Upper lobe of left lung (tissue), 6 donors: ENCODE measurements around the gene ZC3HAV1L. TPM values are rescaled to one million over a fixed set of nuclear protein-coding genes. Genes with fewer than 3 reads are reported as not detected.
"Not testable (repeated sequence)": the region's sequence is repeated elsewhere in the genome, so short reads cannot be mapped to it uniquely, and the experiment has no call there.

Experiments
- ATAC-seq, 2 donors: fragments of 200-7000 bp; cut with Tn5 transposase; one replicate each; pipeline ENCODE4 v1.9.1; 2022; ENCODE audit warnings: mild to moderate bottlenecking in 2 of 2, moderate library complexity in 2 of 2; ENCODE audit not compliant: low FRiP score in 2 of 2
- DNase-seq, 2 donors: peaks; one replicate each; pipeline ENCODE4 v3.0.0-alpha.2; 2019 to 2020
- H3K27ac ChIP-seq, 4 donors: fragments of 200-600 bp; sonication (generic); one replicate each; pipeline ENCODE4 v1.5.1; 2016 to 2019
- H3K27me3 ChIP-seq, 4 donors: fragments of 200-600 bp; sonication (generic); one replicate each; pipeline ENCODE4 v1.5.1; 2017 to 2019
- H3K36me3 ChIP-seq, 4 donors: fragments of 200-600 bp; sonication (generic); one replicate each; pipeline ENCODE4 v1.5.1; 2016 to 2019
- H3K4me1 ChIP-seq, 4 donors: fragments of 200-600 bp; sonication (generic); one replicate each; pipeline ENCODE4 v1.5.1; 2018 to 2019
- H3K4me3 ChIP-seq, 4 donors: fragments of 200-600 bp; sonication (generic); one replicate each; pipeline ENCODE4 v1.5.1; 2017 to 2019; ENCODE audit warnings: mild to moderate bottlenecking in 2 of 4, moderate library complexity in 1 of 4
- H3K9me3 ChIP-seq, 4 donors: fragments of 200-600 bp; sonication (generic); one replicate each; pipeline ENCODE4 v1.5.1; 2018 to 2019
- CTCF ChIP-seq, 6 experiments: fragments of 450-650 bp in 4 of 6; fragments of 200-600 bp in 2 of 6; sonication (generic) in 2 of 6; IDR thresholded peaks; one replicate each; pipeline ENCODE4 v1.5.1; 2016 to 2019; ENCODE audit warnings: antibody characterized with exemption in 6 of 6
- EP300 ChIP-seq, 4 donors: sonication (generic); formaldehyde crosslinking; IDR thresholded peaks; one replicate each; pipeline ENCODE4 v1.5.1; 2017; ENCODE audit warnings: antibody characterized with exemption in 4 of 4, control low read depth in 2 of 4
- POLR2A ChIP-seq, 4 donors: fragments of 450-650 bp; IDR thresholded peaks; one replicate each; pipeline ENCODE4 v1.5.1; 2016 to 2017; ENCODE audit warnings: antibody characterized with exemption in 4 of 4, mild to moderate bottlenecking in 2 of 4
- POLR2AphosphoS5 ChIP-seq, 2 donors: sonication (generic); formaldehyde crosslinking; IDR thresholded peaks; one replicate each; pipeline ENCODE4 v1.5.1; 2017; ENCODE audit warnings: antibody characterized with exemption in 2 of 2
- WGBS, 2 donors: methylation state at CpG; one replicate each; pipeline ENCODE4 v1.1.5; 2017 to 2018; 5-methylcytosine and 5-hydroxymethylcytosine counted together
- total RNA-seq, 6 donors: library from RNA; depleted of rRNA in 4 of 6; stranded (reverse); fragments of >200 nt in 4 of 6; gene quantifications; one replicate each; pipeline versions ENCODE4 v1.1.0 to v1.2.1, GENCODE V29; 2016 to 2021
- donor health status: DM: no; HTN: no; CAD: no; lungs with moderate emphysema.
- donor health status: DM: no; HTN: yes; CAD: no; lungs with severe emphysema.

ZC3HAV1L gene
- total RNA-seq, 6 donors from 2014 or later = 3.4 to 12.6 (median 8.3) TPM

GRCh38 chr7:139078911-139079310 is 43.1 kb upstream of the ZC3HAV1L start:
- Histone ChIP-seq H3K9me3 (no peaks in the 10 kb centered on the region), H3K27ac (no peak overlapping the region), H3K36me3 (peaks cover 48 to 89% (median 63%) of the 10 kb centered on the region in 4 donors), H3K27me3 (no peaks in the 10 kb centered on the region), H3K4me3 (no peak overlapping the region), H3K4me1 (peaks cover 0 to 21% (median 5%) of the 10 kb centered on the region in 4 donors)
- DNase-seq = no peak
- no peak for ATAC-seq
- WGBS, 2 donors = 50 to 72% methylated on average over 1 of the region's 1 CpG
- TF ChIP-seq CTCF (IDR thresholded peaks at IDR 0.05) (no peak), EP300 (IDR thresholded peaks at IDR 0.05) (no peak), POLR2A (IDR thresholded peaks at IDR 0.05) (no peak), POLR2AphosphoS5 (IDR thresholded peaks at IDR 0.05) (no peak)

- H3K4me1 ChIP-seq = peaks cover 0 to 21% (median 5%) of the 10 kb centered on the region in 4 donors
- no peak overlapping the region for H3K4me3 ChIP-seq
- TF ChIP-seq POLR2A (IDR thresholded peaks at IDR 0.05) = no peak
- no peak for DNase-seq
- no peak for ATAC-seq
- WGBS, 2 donors = 93% methylated on average over 1 of the region's 1 CpG
- H3K36me3 ChIP-seq = peaks cover 45 to 89% (median 63%) of the 10 kb centered on the region in 4 donors
- no peaks in the 10 kb centered on the region for H3K9me3 ChIP-seq
- H3K27me3 ChIP-seq = no peaks in the 10 kb centered on the region
- H3K27ac ChIP-seq = no peak overlapping the region
Measured at GRCh38 chr7:139078399-139078798, 42.6 kb upstream of the ZC3HAV1L start.

GRCh38 chr7:139077706-139078105 is 41.9 kb upstream of the ZC3HAV1L start:
- Histone ChIP-seq H3K36me3 (peaks cover 44 to 89% (median 65%) of the 10 kb centered on the region in 4 donors), H3K27ac (peak overlapping the region in 1 of 4 donors; percentile 70), H3K4me1 (peaks cover 0 to 21% (median 8%) of the 10 kb centered on the region in 4 donors)
- ATAC-seq (peak in 1 of 2 donors; percentile 68), DNase-seq (peak in 1 of 2 donors; percentile 40)
- H3K27me3 ChIP-seq, H3K4me3 ChIP-seq, H3K9me3 ChIP-seq: not testable (repeated sequence)
- 76 to 79% methylated on average over 5 of the region's 5 CpGs for WGBS, 2 donors

GRCh38 chr7:139075871-139076686 is 40.2 kb upstream of the ZC3HAV1L start:
- H3K4me3 ChIP-seq = no peak overlapping the region
- DNase-seq (no peak), ATAC-seq (no peak)
- H3K27ac ChIP-seq = no peak overlapping the region
- H3K36me3 ChIP-seq = peaks cover 55 to 92% (median 73%) of the 10 kb centered on the region in 4 donors
- TF ChIP-seq POLR2AphosphoS5 (IDR thresholded peaks at IDR 0.05) (no peak), POLR2A (IDR thresholded peaks at IDR 0.05) (no peak), CTCF (IDR thresholded peaks at IDR 0.05) (no peak), EP300 (IDR thresholded peaks at IDR 0.05) (no peak)
- WGBS, 2 donors = 83 to 85% methylated on average over 11 of the region's 11 CpGs
- H3K9me3 ChIP-seq = no peaks in the 10 kb centered on the region
- peaks cover 0 to 12% (median 8%) of the 10 kb centered on the region in 4 donors for H3K4me1 ChIP-seq
- no peaks in the 10 kb centered on the region for H3K27me3 ChIP-seq

- Histone ChIP-seq H3K4me3 (no peak overlapping the region), H3K4me1 (peaks cover 0 to 9% (median 7%) of the 10 kb centered on the region in 4 donors), H3K9me3 (no peaks in the 10 kb centered on the region), H3K27ac (peak overlapping the region in 3 of 4 donors; percentile 7 to 71 (median 46)), H3K27me3 (no peaks in the 10 kb centered on the region), H3K36me3 (peaks cover 56 to 88% (median 72%) of the 10 kb centered on the region in 4 donors)
- DNase-seq (peak in 1 of 2 donors; percentile 80), ATAC-seq (peak; percentile 88 to 92)
- 39 to 40% methylated on average over 9 of the region's 9 CpGs for WGBS, 2 donors
- TF ChIP-seq EP300 (IDR thresholded peaks at IDR 0.05) = no peak
- no peak for TF ChIP-seq POLR2AphosphoS5 (IDR thresholded peaks at IDR 0.05)
- peak; percentile 61 to 85 (median 80) for TF ChIP-seq CTCF (IDR thresholded peaks at IDR 0.05)
- TF ChIP-seq POLR2A (IDR thresholded peaks at IDR 0.05) = no peak
Measured at GRCh38 chr7:139075031-139075652, 39.3 kb upstream of the ZC3HAV1L start.
